HepG2 (cell line): ENCODE data around the gene HEATR5B. TPM values are rescaled to one million over a fixed set of nuclear protein-coding genes. Genes with fewer than 3 reads are reported as not detected.
A peak's percentile ranks its signal among the peaks of the same experiment; 100 is the strongest.

Experiments
- ARID5B ChIP-seq: IDR thresholded peaks from 2 replicates; pipeline ENCODE4 v1.4.0; 2020; ENCODE audit warnings: mild to moderate bottlenecking, missing genetic modification reagents
- BCL6 ChIP-seq: IDR thresholded peaks from 2 replicates; pipeline ENCODE4 v1.6.1; 2016; ENCODE audit warnings: missing genetic modification reagents, missing compliant biosample characterization
- CENPT ChIP-seq: sonication (generic); formaldehyde crosslinking; IDR thresholded peaks from 2 replicates; pipeline ENCODE4 v1.8.0; 2022; ENCODE audit warnings: low read depth, mild to moderate bottlenecking, moderate library complexity, missing genetic modification reagents
- FUBP1 ChIP-seq: sonication (generic); formaldehyde crosslinking; IDR thresholded peaks from 2 replicates; pipeline ENCODE4 v1.5.1; 2020; ENCODE audit warnings: missing genetic modification reagents, mild to moderate bottlenecking, borderline replicate concordance
- HOXA3 ChIP-seq: sonication (generic); formaldehyde crosslinking; IDR thresholded peaks from 2 replicates; pipeline ENCODE4 v1.5.0; 2020; ENCODE audit warnings: missing genetic modification reagents
- JUN ChIP-seq: sonication (generic); formaldehyde crosslinking; IDR thresholded peaks from 2 replicates; pipeline ENCODE4 v1.4.0; 2020; ENCODE audit warnings: mild to moderate bottlenecking, missing genetic modification reagents
- PAXIP1 ChIP-seq: sonication (generic); formaldehyde crosslinking; conservative IDR thresholded peaks from 2 replicates; pipeline ENCODE4 v1.4.0; 2020; ENCODE audit warnings: mild to moderate bottlenecking, missing genetic modification reagents, moderate library complexity
- REST ChIP-seq, 2 experiments: IDR thresholded peaks; 2 replicates each; pipeline ENCODE4 v1.6.1; 2011 to 2012; ENCODE audit warnings: low read length in 2 of 2, borderline replicate concordance in 1 of 2, low read depth in 1 of 2, mild to moderate bottlenecking in 1 of 2, moderate library complexity in 1 of 2
- ZBTB14 ChIP-seq: sonication (generic); formaldehyde crosslinking; IDR thresholded peaks from 2 replicates; pipeline ENCODE4 v1.4.0; 2020; ENCODE audit warnings: missing genetic modification reagents
- ZNF232 ChIP-seq: sonication (generic); formaldehyde crosslinking; IDR thresholded peaks from 2 replicates; pipeline ENCODE4 v1.4.0; 2020; ENCODE audit warnings: missing genetic modification reagents, borderline replicate concordance
- ZNF292 ChIP-seq: sonication (generic); formaldehyde crosslinking; IDR thresholded peaks from 2 replicates; pipeline ENCODE4 v1.8.1; 2022; ENCODE audit warnings: mild to moderate bottlenecking, low read depth, missing genetic modification reagents, borderline replicate concordance
- ZNF850 ChIP-seq: sonication (generic); formaldehyde crosslinking; conservative IDR thresholded peaks from 2 replicates; pipeline ENCODE4 v1.9.0; 2021; ENCODE audit warnings: mild to moderate bottlenecking, missing genetic modification reagents
- polyA plus RNA-seq, 8 experiments: library from polyadenylated mRNA; depleted of rRNA in 3 of 8; stranded (reverse) in 7 of 8; unstranded in 1 of 8; fragments of >200 nt; fragmentation: Illumina TruSeq in 4 of 8; extraction: Trizol in 4 of 8; gene quantifications; 2 replicates each; pipeline versions ENCODE4 v1.2.1 to v1.2.3, GENCODE V29; 2011 to 2016; ENCODE audit warnings: low read depth in 4 of 8, missing spikeins in 1 of 8, mixed read lengths in 1 of 8; ENCODE audit not compliant: insufficient read depth in 1 of 8
- total RNA-seq, 5 experiments: library from RNA; depleted of rRNA; stranded (reverse); fragments of >200 nt; fragmentation: Illumina TruSeq; extraction: Trizol; gene quantifications; 2 replicates each; pipeline ENCODE4 v1.2.3, GENCODE V29; 2016; ENCODE audit warnings: low read depth in 1 of 5

The HEATR5B gene
- total and polyA plus RNA-seq, 2 of the 13 experiments (the other 11 are each of a cell fraction or from before 2014, with no cell fraction given) = 12.7 to 16.3 TPM

GRCh38 chr2:37083873-37084794 is at the start of gene HEATR5B, which contains the start of gene GPATCH11 (continued):
- 0 out of 2 replicates have a peak, but pooled peaks have one; percentile 1 for TF ChIP-seq ARID5B (CRISPR knock-in tag)
- TF ChIP-seq ZBTB14 = no peak
- 0 out of 2 replicates have a peak, but pooled peaks have one; percentile 11 for TF ChIP-seq CENPT
- TF ChIP-seq FUBP1 (CRISPR knock-in tag) = no peak
- TF ChIP-seq HOXA3 = peak; percentile 68
- TF ChIP-seq ZNF850 (CRISPR knock-in tag) = peak; percentile 84; the same call in 1 of the 2 replicates
- TF ChIP-seq ZNF292 = peak; percentile 74
- TF ChIP-seq PAXIP1 (CRISPR knock-in tag) = peak; percentile 64
- peak; percentile 96 for TF ChIP-seq ZNF232 (CRISPR knock-in tag)
- TF ChIP-seq BCL6 (CRISPR knock-in tag) = 0 out of 2 replicates have a peak, but pooled peaks have one; percentile 39
- no peak for TF ChIP-seq JUN (CRISPR knock-in tag)
- peak in 1 of 2 experiments; percentile 23; a peak in 1 of 4 replicates for TF ChIP-seq REST (IDR thresholded peaks at IDR 0.05; ENCODE audit: borderline replicate concordance in 1 of 2, low read depth in 1 of 2, low read length in 2 of 2)
